HG03378 (cell line): Measurements from ENCODE around the gene BBS9.

Source experiments
- ATAC-seq: cut with Tn5 transposase; IDR thresholded peaks from one replicate; pipeline ENCODE4 v1.9.1; 2021; ENCODE audit warnings: mild to moderate bottlenecking, moderate library complexity; ENCODE audit not compliant: unreplicated experiment

Gene BBS9

GRCh38 chr7:33632840-33633525 lies 503.6 kb downstream of the BBS9 start:
- no peak for ATAC-seq

DNA sequence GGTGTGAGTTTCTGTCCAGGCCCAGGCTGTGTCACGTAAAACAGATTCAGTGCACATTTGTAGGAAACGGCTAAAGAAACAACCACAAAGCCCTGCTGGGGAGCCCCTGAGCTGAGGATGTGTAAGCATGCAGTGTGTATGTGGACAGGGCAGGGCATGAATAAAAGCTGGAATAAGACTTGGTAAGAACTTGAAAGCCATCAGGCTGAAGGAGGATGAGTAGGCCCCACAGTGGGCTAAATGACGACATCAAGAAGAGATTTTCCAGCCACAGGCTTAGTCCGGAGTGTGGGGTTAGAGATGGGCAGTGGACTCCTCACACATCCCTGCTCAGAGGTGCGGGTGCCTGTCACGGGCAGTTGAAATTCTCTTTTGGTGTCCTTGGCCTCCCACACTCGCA lies 505.2 kb downstream of the BBS9 start:
- ATAC-seq = no peak

DNA sequence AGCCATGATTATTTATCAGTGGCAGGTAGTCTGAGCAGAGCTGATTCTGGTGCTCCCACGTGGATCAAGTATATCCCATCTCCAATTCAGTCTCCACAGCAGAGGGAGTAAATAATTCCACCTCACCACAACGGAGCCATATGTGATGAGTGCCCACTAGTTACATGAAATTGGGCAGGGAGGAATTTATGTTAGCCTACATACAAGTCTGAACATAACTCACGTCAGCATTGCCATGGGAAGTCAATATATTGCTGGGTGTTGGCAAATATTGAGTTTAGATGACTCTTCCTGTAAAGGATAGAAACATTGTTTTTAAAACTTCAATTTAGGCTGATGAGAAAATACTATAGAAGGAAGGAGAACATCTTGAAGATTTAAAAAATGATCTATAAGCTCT lies 507.0 kb downstream of the BBS9 start:
- ATAC-seq = no peak

GRCh38 chr7:33639552-33640197 lies 510.3 kb downstream of the BBS9 start:
- no peak for ATAC-seq

DNA sequence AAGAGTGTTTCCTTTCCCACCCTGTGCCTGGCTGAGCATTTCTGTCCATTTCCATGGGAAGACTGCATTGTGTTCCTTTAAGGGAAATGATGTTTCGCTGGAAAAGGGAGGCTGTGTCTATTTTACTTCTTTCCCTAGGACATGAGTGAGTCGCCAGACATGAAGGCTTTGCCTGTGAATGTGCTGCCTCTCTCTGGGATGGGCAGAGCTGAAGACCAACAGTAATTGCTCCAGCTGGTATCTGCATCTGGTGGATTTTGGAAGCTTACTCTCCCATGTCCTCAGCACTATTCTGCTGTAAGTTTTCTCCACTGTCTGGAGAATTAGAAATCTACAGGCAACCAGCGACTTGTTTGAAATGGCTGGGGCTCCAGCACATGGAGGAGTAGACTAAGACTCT lies 511.4 kb downstream of the BBS9 start:
- ATAC-seq = no peak

DNA sequence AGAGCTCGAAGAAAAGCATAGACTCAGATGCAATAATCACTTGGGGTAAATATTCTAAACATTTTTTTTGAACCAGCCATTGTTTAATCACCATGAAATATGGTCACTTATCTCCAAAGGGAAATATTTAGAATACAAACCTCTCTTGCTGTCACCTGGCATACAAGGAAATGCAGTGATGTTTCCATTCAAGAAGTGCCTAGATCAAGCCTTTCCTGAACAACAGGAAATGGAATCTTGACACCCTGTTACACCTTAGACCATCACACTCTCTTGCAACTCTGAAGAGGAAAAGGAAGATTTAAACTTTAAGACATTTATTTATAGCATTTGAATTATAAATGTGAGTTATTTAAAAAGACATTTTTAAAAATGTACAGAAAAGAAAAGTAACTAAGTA lies 512.9 kb downstream of the BBS9 start:
- no peak for ATAC-seq

GRCh38 chr7:33643530-33643929 lies 514.2 kb downstream of the BBS9 start:
- no peak for ATAC-seq

- no peak for ATAC-seq
Observed at GRCh38 chr7:33644489-33644888, 515.1 kb downstream of the BBS9 start.

- ATAC-seq = no peak
Observed at GRCh38 chr7:33645104-33645503, 515.7 kb downstream of the BBS9 start.

DNA sequence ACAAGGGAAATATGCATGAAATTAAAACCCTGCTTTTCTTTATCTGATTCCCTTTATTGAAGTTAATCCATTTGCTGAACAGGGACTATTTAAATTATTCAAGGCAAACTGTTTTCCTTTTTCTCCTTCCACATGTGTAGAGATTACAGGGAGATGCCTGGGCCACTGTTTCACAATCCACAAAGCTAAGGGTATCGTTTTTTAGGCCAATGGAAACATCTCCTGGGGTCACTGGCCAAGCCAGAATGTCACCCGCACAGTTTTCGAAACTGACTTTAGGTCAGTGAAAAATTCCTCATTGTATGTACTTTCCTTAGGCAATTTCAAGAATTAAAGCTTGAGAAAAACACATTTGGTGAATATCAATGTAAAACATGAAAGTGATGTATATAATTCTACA lies 516.8 kb downstream of the BBS9 start:
- no peak for ATAC-seq

DNA sequence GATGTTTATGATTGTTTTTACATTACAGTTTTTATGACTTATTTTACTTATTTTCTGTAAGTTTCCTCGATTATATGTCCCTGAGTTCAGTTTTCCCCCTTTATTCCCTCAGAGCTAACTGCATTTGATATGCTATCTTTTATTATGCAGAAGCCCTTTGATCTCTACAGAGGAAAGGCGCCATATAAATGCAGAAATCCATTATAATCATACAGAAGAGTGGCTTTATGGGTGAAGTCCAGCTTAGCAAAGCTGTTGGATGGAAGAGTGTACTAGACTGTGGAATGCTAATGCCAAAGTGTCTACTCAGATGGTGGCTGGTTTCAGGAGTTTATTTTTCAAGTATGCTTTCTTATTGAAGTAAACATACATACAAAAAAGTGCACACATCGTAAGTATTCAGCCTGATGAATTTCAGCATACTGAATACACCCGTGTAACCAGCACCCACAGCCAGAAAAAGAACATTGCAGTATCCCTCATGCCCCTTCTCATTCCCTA lies 517.6 kb downstream of the BBS9 start:
- ATAC-seq = no peak

DNA sequence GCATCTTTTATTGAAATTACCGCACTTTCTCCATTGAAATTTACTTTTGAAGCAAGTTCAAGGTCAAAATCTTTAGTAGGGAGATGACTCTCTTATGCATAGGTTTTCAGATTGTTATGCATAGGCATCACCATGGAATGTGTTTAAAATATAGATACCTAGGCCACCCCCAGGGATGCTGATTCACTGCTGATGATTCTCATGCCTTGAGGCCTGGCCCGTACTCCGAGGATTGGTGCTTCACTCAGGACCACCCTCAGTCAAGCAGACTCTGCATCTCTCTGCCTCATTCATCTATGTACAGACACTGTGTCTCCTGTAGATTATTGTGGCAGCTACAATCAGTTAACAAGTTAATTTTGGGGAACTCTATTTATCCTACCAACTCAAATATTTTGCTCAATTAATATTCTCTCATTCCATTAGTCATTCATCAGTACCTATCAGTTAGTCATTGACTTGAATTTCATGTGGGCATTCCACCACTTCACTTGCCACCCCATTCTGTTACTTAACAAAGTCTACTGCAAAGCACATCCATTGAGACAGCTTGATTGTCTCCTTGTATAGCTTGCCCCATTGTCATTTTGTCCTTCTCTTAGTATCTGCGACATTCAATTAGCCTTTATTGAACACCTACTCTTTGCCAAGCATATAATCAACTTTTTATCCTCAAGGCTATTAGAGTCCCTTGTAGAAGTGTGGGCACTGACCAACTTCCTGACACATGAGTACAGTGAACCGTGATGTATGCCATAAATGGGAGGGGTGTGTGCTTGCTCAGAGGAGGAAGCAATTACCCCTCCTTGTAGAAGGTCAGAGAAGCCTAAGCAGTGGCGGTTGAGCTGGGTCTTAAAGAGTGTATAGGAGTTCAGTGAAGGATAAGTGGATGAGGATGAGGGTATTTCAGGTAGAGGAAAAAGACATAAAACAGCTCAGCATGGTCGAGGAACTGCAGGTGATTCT lies 520.4 kb downstream of the BBS9 start:
- no peak for ATAC-seq

DNA sequence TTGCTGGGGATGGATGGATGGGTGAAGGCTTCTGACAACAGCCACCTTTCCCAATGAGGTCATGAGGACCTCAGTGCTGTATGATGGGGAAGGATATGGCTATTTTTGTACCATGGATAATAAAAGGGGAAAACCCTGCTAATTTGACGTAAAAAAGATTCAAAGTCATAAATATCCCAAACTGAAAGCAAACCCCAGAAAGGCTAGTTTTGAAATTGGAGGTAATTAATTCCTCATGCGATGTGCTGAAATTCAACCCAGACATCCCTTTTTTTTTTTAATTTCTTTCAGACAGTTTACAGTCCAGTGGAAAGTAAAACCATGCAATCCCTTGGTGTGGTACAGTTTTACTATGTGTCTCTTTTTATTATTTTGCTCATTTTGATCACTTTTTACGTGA lies 521.5 kb downstream of the BBS9 start:
- no peak for ATAC-seq

GRCh38 chr7:33651998-33652515 lies 522.7 kb downstream of the BBS9 start:
- no peak for ATAC-seq

- no peak for ATAC-seq
Observed at GRCh38 chr7:33654676-33655075, 525.3 kb downstream of the BBS9 start.
